Testis (tissue), 2 donors: Measurements from ENCODE around the gene GRIN3B.

Experiments used
- POLR2A ChIP-seq: fragments of 450-650 bp; IDR thresholded peaks from one replicate; pipeline ENCODE4 v1.6.1; 2017; ENCODE audit warnings: antibody characterized with exemption, mild to moderate bottlenecking, moderate library complexity
- TF ChIP-seq, protein P1 (sequence below), 3 experiments: fragments of 450-650 bp in 2 of 3; fragments of 200-600 bp in 1 of 3; sonication (generic) in 1 of 3; IDR thresholded peaks; one replicate each; pipeline ENCODE4 v1.5.1; 2016 to 2019; ENCODE audit warnings: antibody characterized with exemption in 3 of 3, mild to moderate bottlenecking in 2 of 3, moderate library complexity in 1 of 3

DNA sequence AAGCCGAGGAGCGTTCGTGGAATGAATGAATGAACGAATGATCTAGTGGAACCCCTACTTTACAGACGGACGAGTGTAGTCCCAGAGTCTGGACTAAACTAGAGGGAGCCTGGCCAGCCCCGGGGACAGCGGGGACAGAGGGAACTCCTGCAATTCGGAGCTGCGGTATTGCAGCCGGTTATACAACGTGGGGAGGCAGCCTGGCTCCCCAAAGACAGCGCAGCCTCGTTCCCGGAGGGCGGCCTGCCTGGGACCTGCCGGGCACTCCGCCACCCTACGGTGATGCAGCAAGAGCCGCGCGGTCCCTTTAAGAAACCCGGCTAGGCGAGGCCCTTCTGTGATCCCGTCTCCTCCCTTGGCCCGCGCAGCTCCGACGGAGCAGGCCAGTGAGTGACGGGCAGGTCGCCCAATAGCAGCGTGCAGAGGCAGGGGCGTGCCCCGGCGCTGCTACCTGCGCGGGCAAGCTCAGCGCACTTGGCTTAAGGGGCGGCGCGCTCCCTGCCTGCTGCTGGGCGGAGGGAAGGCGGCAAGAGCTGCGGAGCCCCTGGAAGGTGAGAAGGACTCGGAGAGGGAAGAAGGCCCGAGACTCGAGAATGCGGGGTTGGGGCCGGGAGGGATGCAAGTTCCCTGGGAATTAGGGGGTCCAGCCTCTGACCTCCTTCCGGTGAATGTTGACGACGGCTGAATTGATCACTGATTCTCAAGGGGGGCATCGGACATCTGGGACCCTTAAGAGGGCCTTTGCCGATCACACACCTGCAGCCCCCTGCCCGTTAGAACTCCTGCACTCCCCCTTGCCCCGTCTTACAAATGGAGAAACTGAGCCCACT is 39.6 kb downstream of the GRIN3B start, which contains the start of gene ABCA7:
- TF ChIP-seq, protein P1, sequence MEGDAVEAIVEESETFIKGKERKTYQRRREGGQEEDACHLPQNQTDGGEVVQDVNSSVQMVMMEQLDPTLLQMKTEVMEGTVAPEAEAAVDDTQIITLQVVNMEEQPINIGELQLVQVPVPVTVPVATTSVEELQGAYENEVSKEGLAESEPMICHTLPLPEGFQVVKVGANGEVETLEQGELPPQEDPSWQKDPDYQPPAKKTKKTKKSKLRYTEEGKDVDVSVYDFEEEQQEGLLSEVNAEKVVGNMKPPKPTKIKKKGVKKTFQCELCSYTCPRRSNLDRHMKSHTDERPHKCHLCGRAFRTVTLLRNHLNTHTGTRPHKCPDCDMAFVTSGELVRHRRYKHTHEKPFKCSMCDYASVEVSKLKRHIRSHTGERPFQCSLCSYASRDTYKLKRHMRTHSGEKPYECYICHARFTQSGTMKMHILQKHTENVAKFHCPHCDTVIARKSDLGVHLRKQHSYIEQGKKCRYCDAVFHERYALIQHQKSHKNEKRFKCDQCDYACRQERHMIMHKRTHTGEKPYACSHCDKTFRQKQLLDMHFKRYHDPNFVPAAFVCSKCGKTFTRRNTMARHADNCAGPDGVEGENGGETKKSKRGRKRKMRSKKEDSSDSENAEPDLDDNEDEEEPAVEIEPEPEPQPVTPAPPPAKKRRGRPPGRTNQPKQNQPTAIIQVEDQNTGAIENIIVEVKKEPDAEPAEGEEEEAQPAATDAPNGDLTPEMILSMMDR (IDR thresholded peaks at IDR 0.05): peak in 1 of 3 experiments; percentile 22
- no peak for TF ChIP-seq POLR2A
